ENCODE results near the gene ADRA2B.
"Not testable (repeated sequence)": the region's sequence is repeated elsewhere in the genome, so short reads cannot be mapped to it uniquely, and the experiment has no call there.

The ADRA2B gene

GRCh38 chr2:96067098-96067660, 49.2 kb downstream of the ADRA2B start:
- H3K27ac ChIP-seq, result not testable (repeated sequence)

- H3K27ac ChIP-seq, result not testable (repeated sequence)
Measured at GRCh38 chr2:96066511-96066910, 49.9 kb downstream of the ADRA2B start.

- H3K27ac ChIP-seq, result not testable (repeated sequence)
Measured at GRCh38 chr2:96065954-96066353, 50.4 kb downstream of the ADRA2B start.

- TF ChIP-seq ZFX (IDR thresholded peaks at IDR 0.05; ENCODE audit: borderline replicate concordance), result no peak
- no peak for TF ChIP-seq CTCF (IDR thresholded peaks at IDR 0.05)
- H3K27ac ChIP-seq, result no peak overlapping the region
Measured at GRCh38 chr2:96065381-96065930, 50.9 kb downstream of the ADRA2B start.

GRCh38 chr2:96064760-96065159, 51.6 kb downstream of the ADRA2B start:
- H3K27ac ChIP-seq, result not testable (repeated sequence)

- not testable (repeated sequence) for H3K27ac ChIP-seq
Measured at GRCh38 chr2:96064047-96064675, 52.2 kb downstream of the ADRA2B start.

GRCh38 chr2:96063116-96063899, 53.1 kb downstream of the ADRA2B start:
- H3K27ac ChIP-seq, result not testable (repeated sequence)
